Measurements from ENCODE around the gene RPL21.

RPL21 gene

DNA sequence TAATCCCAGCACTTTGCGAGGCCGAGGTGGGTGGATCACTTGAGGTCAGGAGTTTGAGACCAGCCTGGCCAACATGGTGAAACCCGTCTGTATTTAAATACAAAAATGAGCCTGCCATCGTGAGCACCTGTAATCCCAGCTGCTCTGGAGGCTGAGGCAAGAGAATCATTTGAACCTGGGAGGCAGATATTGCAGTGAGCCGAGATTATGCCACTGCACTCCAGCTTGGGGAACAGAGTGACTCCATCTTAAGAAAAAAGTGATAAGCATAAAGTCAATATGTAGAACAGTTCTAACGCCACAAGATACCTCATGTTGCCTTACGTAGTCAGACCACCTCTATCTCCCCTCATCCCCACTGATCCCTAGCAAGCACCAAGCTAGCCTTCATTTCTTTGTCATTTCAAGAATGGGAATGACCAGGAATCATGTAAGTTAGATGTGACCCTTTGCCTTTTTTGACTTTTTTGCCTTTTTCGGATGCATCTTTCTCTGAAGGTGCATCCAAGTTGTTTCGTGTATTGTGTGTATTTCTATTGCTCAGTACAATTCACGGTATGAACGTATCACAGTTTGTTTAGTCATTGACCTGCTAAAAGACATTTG, 6.4 kb downstream of the RPL21 start:
- in situ Hi-C loops (cut with MboI; ENCODE audit: low sequenced_read_pairs): no loop called here

DNA sequence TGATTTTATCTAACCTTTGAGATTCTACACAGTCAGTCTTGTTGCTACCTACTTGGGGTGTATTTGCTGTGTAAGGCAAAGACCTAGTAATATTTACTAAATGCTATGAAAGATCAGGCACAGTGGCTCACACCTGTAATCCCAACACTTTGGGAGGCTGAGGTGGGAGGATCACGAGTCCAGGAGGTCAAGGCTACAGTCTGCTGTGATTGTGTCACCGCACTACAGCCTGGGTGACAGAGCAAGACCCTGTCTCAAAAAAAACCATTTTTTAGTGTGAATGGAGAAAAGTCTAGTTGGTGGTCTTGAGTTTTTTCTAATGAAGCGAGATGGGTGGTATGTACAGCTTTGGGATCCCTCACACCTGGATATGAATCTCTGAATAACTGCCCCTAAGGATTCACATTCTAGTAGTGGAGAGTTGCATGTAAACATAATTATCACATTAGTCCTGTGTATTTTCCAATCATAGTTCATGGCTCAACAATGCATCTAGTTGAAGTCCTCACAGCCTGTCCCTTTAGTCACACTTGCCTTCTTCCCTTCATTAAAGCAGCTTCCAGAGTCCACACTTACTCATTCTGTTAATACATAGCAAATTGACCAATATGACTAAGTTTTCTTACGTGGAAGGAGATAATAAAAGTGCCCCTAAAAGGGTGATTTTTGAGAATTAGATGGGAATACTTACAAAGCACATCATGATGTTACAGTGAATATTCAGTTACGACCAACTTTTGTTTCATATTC, 7.5 kb downstream of the RPL21 start:
- in situ Hi-C loops (cut with MboI; ENCODE audit: low sequenced_read_pairs): no loop called here

DNA sequence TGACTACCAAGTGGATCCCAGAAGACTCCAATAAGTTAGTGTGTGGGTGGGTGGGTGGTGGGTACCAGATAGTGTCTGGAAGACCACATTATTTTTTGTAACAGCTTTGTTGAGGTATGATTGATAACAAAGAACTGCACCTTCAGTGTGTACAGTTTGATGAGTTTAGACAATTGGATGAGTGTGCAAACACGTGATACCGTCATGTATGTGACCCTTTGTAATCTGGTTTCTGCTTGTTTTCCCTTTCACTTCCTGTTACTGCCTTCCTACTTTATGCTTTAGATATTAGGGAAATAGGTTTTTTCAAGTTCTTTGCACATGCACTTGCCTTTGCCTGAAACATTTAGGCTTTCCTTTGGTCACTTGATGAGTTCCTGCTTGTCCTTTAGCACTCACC, 8.5 kb downstream of the RPL21 start:
- in situ Hi-C loops (cut with MboI; ENCODE audit: low sequenced_read_pairs): no loop called here

DNA sequence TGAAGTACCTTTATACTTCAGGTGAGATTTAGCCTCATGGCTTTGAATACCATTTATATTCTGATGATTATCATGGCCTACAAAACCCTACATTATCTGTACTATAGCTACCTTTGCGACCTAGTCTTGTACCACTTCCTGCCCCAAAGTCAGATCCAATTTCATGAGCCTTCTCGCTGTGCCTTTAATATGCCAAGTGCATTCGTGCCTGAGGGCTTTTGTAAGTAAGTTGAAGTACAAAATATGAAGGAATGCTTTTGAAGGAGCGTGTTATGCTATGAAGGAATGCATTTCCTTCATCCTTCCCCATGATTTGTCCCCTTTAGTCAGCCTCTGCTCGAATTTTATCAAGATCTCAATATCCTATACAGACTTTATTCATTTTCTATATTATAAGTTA, 10.0 kb downstream of the RPL21 start:
- in situ Hi-C loops (cut with MboI; ENCODE audit: low sequenced_read_pairs): no loop called here

DNA sequence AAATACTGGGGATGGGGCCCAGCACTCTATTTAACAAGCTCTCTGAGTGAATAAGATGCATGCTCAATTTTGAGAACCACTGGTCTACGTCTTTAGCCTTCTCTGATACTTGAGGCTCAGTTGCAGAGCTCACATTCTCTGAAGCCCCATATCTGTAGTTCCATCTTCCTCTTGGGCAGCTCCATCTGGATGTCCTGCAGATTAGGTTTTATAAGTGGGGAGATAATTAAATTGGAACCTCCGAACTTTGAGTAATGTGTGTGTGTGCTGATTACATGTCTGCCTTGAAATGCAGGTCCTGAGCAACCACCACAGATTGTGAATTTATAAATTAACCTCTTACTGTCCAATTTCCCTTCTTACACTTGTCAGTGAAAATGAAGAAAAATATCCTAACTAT, 12.1 kb downstream of the RPL21 start:
- in situ Hi-C loops (cut with MboI; ENCODE audit: low sequenced_read_pairs): no loop called here

DNA sequence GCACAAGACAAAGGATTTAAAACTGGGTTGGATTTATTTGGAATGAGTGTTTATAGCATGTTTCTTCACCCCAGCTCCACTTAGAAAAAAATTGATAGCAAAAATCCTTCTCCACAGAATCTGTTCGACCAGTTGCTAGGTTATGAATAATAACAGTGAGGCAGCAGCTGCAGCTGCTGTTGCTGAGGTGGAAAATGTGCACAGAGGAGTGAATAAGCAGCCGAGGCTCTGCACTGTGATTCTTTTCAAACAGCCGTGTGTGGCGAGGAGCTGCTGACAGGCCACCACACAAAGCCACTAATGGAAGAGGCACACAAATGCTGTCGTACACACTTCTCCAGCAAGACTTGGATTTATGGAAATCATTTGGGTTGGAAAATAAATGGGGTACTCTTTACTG, 12.8 kb downstream of the RPL21 start:
- in situ Hi-C loops (cut with MboI; ENCODE audit: low sequenced_read_pairs): no loop called here

DNA sequence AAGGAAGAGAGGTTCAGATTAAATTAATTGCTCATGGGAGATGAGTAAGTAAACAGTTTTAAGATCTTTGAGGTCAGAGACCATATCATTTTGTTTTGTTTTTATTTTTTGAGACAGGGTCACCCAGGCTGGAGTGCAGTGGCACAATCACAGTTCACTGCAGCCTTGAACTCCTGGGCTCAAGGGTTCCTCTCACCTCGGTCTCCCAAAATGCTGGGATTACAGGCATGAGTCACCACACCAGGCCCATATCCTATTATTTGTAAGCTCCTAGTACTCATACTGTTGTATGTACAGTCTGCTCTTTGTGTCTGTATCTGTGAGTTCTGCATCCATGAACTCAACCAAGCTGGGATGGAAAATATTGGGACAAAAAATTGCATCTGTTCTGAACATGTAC, 13.3 kb downstream of the RPL21 start:
- in situ Hi-C loops (cut with MboI; ENCODE audit: low sequenced_read_pairs): no loop called here

DNA sequence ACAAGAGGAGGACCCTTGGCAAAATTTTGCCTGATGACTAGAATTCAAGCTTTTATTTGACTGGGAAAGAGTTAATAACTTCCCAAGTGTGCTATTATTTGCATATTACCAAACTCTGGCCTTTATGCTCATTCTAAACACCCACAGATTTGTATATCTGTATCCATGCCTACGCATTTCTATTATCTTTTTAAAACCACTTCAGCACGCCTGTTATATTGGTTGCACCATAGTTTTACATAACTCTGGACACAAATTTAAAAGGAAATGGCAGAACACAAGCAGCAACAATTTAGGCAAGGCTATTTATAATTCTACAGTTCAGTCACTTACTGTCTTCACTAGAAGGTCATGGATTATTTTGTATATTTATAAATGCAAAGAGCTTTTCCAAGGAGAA, 15.6 kb downstream of the RPL21 start:
- in situ Hi-C loops (cut with MboI; ENCODE audit: low sequenced_read_pairs): no loop called here

DNA sequence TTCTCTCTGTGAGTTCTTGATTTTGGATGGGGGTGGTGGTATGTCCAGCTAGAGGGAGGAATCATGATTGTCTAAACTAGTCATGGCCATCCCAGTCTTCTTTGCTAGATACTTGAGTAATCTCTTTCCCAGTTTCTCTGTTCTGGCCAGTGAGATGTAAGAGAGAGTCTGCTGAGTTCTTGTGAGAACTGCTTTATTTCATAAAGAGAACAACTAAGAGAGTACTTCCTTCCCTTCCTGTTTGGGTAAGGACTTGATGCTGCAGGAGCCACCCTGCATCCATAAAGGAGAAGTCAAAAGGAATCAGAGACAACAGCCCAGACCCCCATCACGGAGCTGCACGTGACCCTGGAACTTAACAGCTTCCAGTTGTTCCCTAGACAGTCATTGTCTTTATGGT, 16.2 kb downstream of the RPL21 start:
- in situ Hi-C loops (cut with MboI; ENCODE audit: low sequenced_read_pairs): no loop called here

DNA sequence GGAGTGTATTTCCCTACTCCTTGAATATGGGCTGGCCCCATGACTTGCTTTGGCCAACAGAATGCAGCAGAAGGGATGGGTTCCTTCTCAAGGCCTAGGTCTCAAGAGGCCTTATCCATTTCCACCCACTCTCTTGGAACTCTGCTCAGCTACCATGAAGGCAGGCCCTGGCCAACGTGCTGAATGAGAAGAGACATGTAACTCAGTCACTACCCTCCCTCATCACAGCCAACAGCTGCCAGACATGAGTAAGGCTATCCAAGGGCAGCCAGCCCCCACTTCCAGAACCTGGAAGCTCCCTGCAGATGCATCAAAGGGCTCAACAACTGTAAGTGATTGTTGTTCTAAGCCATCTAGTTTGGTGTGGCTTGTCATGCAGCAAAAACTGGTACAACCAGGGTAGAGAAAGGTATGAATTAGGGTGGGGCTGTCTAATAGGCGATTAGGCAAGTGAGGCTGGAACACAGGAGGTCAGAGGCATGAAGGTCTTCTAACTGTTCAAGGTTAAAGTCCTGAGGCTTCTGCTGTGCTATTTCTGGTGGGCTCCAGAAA, 17.8 kb downstream of the RPL21 start:
- in situ Hi-C loops (cut with MboI; ENCODE audit: low sequenced_read_pairs): no loop called here

DNA sequence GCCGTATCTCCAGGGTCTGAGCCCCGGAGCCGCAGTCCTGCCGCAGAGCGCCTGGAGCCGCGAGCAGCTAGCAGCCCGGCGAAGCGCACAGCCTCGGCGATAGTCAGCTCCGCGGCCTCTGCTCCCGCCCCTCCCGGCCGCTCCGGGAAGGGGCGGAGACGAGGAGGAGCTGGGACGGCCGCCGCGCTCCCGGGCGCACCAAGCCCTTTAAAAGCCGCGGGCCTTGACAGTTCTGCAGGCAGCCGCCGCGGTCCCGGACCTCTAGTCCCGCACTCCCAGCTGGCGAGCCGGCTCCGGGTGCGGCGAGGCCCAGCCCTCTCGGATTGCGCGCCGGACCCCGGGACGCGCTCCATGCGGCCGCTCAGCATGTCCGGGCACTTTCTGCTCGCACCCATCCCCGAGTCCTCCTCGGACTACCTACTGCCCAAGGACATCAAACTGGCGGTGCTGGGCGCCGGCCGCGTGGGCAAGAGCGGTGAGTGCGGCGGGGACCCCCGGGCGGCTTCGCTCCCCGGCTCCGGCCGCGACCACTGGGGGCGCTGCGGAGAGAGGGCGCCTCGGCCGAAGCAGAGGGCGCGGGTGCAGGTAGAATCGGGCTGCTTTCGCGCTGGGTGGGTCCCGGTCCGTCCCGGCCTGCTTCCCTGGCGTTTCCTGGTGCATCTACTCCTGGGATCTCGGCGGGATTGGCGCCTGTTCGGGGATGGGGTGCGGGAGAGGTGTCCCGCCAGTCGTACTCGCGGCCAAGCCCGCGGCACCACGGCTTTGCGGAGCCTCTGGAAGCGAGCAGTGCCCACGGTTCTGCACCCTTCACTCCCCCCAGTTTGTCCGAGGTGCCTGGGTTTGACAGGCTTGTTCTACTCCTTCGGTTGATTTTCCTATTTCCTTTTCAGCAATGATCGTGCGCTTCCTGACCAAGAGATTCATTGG, 19.5 kb downstream of the RPL21 start, which contains the start of gene RASL11A:
TSS of gene RASL11A (plus strand) at position 237 of the 927 bp plus-strand sequence. CDS start at position 352, 115 bp downstream.
- in situ Hi-C loops (cut with MboI; ENCODE audit: low sequenced_read_pairs): no loop called here

DNA sequence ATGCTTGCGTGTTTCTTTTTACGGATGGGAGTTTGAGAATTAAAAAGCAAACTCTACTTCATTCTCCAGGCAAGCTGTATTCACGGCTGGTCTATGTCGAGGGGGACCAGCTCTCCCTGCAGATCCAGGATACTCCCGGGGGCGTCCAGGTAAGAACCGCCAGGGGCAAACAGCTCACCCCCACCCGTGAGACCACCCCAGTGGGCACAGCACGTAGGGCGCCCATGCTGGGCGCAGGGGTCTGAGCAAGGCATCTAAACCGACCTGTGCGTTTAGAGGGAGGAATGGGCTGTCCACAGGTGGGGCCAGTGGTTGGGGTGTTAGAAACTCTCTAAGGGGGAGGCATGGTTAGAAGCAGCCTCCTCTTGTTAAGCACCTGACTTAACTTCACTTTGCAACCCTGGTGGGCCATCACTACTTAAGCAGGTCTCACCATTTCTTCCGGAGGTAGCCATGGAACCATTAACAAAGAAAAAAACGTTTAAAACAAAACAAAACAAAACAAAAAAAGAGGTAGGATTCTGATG, 20.3 kb downstream of the RPL21 start:
- in situ Hi-C loops (cut with MboI; ENCODE audit: low sequenced_read_pairs): no loop called here

DNA sequence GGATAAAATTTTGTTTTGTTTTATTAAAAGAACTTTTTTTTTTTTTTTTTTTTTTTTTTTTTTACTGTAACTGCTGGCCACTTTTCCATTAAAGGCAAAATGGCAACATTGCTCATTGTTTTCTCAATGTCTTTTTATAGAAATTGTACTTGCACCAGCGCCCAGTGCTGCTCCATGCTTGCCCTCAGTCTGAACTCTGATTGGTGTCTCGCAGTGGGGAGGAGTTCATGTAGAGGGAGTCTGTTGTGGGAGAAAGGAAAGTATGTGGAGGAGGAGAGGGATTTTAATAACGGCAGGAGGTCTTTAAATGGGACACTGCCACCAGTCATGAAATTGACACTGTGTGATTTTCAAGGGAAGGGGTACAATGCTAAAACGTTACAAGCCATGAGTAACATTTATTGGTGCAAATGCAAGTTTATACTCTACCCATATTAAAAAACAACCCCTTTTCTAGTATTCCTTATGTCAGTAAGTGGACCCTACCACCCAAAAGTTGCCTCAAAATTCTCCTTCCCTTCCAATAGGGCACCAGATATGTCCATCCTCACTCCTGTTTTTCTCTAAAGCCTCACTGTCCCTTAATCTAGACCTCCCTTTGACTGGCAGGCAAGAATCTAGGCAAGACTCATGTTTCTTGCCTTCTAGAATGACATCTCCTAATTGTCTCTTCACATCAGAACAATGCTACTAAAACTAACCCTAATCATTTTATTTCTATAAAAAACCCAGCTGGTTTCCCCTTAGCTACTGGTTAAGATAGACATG, 22.5 kb downstream of the RPL21 start:
- in situ Hi-C loops (cut with MboI; ENCODE audit: low sequenced_read_pairs): no loop called here

DNA sequence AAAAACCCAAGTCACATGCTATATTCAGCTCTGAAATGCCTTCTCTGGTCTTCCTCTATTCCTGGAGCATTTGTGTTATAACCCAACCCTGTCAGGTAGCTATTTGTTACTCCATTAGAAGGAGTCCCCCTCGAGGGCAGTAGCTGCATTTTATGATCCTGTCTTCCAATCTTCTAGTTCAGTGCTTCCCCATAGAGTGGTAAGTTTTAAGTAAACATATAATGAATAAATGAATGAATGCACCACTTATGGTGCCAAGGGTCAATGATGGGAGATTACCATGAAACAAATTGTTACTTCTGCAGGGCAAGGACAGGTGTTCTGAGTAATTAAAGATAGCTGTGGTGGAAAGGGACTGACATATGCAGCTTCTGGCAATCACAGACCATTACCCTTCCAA, 23.3 kb downstream of the RPL21 start:
- in situ Hi-C loops (cut with MboI; ENCODE audit: low sequenced_read_pairs): no loop called here

DNA sequence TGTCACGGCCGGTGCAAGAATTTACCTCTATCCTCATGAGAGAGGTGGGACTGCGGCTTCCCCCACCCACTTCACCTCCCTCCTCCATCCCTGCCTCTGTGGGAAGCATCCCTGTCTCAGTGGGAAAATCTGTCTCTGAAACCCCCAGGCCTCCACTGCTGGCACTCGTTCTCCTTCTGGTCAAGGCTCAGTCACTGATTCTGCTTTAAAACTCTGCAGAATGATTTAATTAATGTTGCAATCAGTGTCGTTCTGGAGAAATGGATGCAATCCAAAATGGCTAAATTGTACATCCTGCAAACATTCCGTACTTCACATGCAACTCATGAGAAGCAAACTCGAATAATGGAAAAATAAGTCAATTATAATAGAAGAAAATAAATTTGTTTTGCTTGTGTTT, 24.8 kb downstream of the RPL21 start:
- in situ Hi-C loops (cut with MboI; ENCODE audit: low sequenced_read_pairs): no loop called here

DNA sequence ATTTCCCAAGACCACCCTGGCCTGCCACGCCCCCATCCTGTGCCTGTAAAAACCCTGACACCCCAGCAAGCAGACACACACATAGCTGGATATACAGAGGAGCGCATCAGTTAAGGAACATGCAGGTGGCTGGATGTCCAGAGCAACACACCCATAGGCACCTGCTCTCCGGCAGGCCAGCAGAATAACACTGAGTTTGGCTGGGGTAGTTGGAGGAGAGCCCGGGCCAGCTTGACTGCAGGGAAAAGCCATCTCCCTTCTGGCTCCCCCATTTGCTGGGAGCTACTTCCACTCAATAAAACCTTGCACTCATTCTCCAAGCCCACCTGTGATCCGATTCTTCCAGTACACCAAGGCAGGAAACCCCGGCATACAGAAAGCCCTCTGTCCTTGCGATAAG, 28.1 kb downstream of the RPL21 start:
- in situ Hi-C loops (cut with MboI; ENCODE audit: low sequenced_read_pairs): no loop called here

DNA sequence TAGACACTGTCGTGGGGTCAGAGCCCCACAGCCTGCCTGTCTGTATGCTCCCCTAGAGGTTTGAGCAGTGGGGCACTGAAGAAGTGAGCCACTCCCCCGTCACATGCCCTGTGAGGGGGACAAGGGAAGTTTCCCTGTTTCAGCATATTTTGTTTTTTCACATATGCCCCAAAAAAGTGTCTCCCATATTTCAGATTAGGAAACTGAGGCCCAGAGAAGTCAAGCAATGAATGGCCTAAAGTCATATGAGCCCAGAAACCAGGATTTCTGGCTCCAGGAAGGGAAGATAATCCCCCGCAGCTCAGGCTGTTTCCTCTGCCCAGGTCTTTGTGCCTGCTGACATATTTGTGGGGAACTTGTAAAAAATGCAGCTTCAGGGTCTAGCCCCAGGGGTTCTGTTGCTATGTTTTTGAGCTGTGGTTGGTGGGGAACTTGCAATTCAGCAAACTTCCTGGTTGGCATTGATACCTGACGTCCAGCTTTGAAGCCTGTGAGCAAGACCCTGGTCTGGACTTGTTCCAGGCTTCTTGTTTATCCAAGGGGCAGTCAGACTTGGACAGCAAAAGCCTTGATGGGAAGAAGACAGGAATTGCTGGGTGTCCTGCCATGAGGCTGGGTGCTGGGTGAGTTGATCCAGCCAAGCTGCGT, 28.8 kb downstream of the RPL21 start:
- in situ Hi-C loops (cut with MboI; ENCODE audit: low sequenced_read_pairs): no loop called here

DNA sequence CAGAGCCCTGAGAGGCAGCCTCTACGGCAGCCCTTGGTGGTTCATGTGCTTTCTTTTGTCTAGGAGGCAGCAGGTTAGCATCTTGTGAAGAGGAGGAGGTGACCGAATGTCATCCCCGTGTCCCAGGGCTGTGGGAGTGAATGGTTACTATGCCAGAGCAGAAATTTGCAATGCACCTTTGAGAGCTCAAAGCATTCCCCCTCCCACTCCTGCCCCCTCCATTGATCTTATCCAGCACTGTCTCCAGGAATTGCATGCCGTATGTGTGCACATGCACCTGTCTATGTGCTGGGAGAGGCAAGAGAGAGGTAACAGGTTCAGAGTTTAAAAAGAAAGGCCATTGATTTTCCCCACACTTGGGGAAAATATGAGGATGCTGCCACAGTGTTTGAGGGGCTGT, 29.5 kb downstream of the RPL21 start:
- in situ Hi-C loops (cut with MboI; ENCODE audit: low sequenced_read_pairs): no loop called here

DNA sequence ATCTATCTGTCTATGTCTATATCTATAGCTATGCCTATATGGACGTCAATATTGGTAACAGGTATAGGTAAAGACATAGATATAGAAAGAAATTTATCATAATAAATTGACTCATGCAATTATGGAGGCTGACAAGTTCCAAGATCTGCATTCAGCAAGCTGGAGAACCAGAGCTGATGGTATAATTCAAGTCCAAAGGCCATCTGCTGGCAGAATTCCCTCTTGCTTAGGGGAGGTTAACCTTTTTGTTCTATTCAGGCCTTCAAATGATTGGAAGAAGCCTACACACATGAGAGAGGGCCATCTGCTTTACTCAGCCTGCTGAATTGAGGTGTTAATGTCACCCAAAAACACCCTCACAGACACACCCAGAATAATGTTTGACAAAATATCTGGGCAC, 30.1 kb downstream of the RPL21 start:
- in situ Hi-C loops (cut with MboI; ENCODE audit: low sequenced_read_pairs): no loop called here

DNA sequence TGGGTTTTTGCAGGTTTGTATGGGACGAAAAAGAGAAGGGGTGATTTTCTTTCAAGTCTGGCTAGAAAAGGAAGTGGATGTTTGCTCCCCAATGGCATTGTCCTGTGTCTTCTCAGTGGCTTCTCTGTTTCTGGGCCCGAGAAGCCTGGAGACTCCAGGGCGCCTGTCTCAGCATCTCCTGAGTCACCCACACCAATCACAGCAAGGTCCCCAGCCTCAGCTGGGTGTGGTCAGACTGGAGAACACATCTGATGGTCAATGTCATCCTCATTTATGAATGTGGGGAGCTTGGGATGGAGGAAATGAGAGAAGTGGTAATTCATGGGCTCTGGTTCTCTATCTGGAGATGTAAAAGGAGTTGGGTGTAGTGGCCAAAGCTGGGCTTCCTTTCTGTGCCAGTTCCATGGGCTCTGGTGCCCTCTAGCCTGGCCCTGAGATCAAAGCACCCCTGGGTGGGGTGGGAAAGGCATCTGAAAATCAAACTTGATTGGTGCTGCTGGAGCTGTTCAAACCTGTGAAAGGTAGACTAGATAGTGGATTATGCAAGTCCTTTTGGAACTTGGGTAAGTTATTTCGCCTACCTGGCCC, 32.6 kb downstream of the RPL21 start:
- in situ Hi-C loops (cut with MboI; ENCODE audit: low sequenced_read_pairs): no loop called here
